Osteoblast (primary cell): Measurements from ENCODE around the gene PLA2G6. TPM values are rescaled to one million over a fixed set of nuclear protein-coding genes. Genes with fewer than 3 reads are reported as not detected.

ENCODE experiments used
- DNase-seq: peaks from one replicate; pipeline ENCODE4 v3.0.0; 2011; ENCODE audit warnings: low spot score, mixed read lengths; ENCODE audit not compliant: insufficient read length; ENCODE audit errors: missing footprints
- H2AFZ ChIP-seq: 2 replicates; pipeline ENCODE4 v1.6.0; 2011; ENCODE audit warnings: mild to moderate bottlenecking, low read length
- H3K27ac ChIP-seq: 2 replicates; pipeline ENCODE4 v1.5.1; 2011; ENCODE audit warnings: mild to moderate bottlenecking, low read depth, low read length, moderate library complexity
- H3K27me3 ChIP-seq: 2 replicates; pipeline ENCODE4 v1.6.0; 2012; ENCODE audit warnings: mild to moderate bottlenecking, control low read depth, inconsistent platforms, low read length, moderate library complexity; ENCODE audit not compliant: insufficient read depth
- H3K36me3 ChIP-seq: 2 replicates; pipeline ENCODE4 v1.5.1; 2011; ENCODE audit warnings: mild to moderate bottlenecking, low read length, control low read depth, moderate library complexity; ENCODE audit not compliant: insufficient read depth
- H3K4me1 ChIP-seq: 2 replicates; pipeline ENCODE4 v1.5.1; 2011; ENCODE audit warnings: mild to moderate bottlenecking, low read length, control low read depth, moderate library complexity; ENCODE audit not compliant: insufficient read depth
- H3K4me2 ChIP-seq: 2 replicates; pipeline ENCODE4 v1.6.0; 2011; ENCODE audit warnings: mild to moderate bottlenecking, low read length; ENCODE audit not compliant: insufficient read depth
- H3K4me3 ChIP-seq: fragments of 200-600 bp; sonication (generic); 3 replicates; pipeline ENCODE4 v1.5.1; 2012; ENCODE audit warnings: mild to moderate bottlenecking, low read length, inconsistent platforms; ENCODE audit not compliant: insufficient read depth
- H3K79me2 ChIP-seq: 2 replicates; pipeline ENCODE4 v1.6.0; 2012; ENCODE audit warnings: mild to moderate bottlenecking, low read length, control low read depth, inconsistent platforms; ENCODE audit not compliant: insufficient read depth
- H3K9me3 ChIP-seq: 2 replicates; pipeline ENCODE4 v1.5.1; 2011; ENCODE audit warnings: low read depth, low read length, control low read depth
- H4K20me1 ChIP-seq: 2 replicates; pipeline ENCODE4 v1.6.0; 2012; ENCODE audit warnings: mild to moderate bottlenecking, low read length, control low read depth; ENCODE audit not compliant: insufficient read depth
- CTCF ChIP-seq: IDR thresholded peaks from 2 replicates; pipeline ENCODE4 v1.5.1; 2011; ENCODE audit warnings: mild to moderate bottlenecking, low read depth, low read length, moderate library complexity; ENCODE audit errors: extremely low read depth
- total RNA-seq: library from RNA; depleted of rRNA; stranded (reverse); fragments of >200 nt; gene quantifications from 2 replicates; pipeline ENCODE4 v1.2.3, GENCODE V29; 2012

PLA2G6 gene
- total RNA-seq, 1 donor: 12.3 TPM

GRCh38 chr22:38215156-38216038 is 33.8 kb upstream of the PLA2G6 start:
- peaks cover 20% of the 10 kb centered on the region for H3K36me3 ChIP-seq

GRCh38 chr22:38214302-38215056 is 32.8 kb upstream of the PLA2G6 start:
- H3K27me3 ChIP-seq: no peaks in the 10 kb centered on the region
- H4K20me1 ChIP-seq: peaks cover 17% of the 10 kb centered on the region
- peaks cover 40% of the 10 kb centered on the region for H3K79me2 ChIP-seq
- H3K4me2 ChIP-seq: peak overlapping the region; percentile 39
- TF ChIP-seq CTCF: no peak
- H2AFZ ChIP-seq: no peak overlapping the region
- peak overlapping the region; percentile 7 for H3K4me3 ChIP-seq
- DNase-seq: peak; percentile 95
- H3K27ac ChIP-seq: peak overlapping the region; percentile 5
- H3K4me1 ChIP-seq: peaks cover 19% of the 10 kb centered on the region
- H3K9me3 ChIP-seq: no peaks in the 10 kb centered on the region
- peaks cover 25% of the 10 kb centered on the region for H3K36me3 ChIP-seq

More at GRCh38 chr22:38215156-38216038, 33.8 kb upstream of the PLA2G6 start:
- H4K20me1 ChIP-seq: peaks cover 10% of the 10 kb centered on the region
- no peak overlapping the region for H3K4me2 ChIP-seq
- H3K9me3 ChIP-seq: no peaks in the 10 kb centered on the region
- DNase-seq: peak; percentile 72
- no peaks in the 10 kb centered on the region for H3K27me3 ChIP-seq
- H3K4me1 ChIP-seq: peaks cover 24% of the 10 kb centered on the region
- H3K79me2 ChIP-seq: peaks cover 32% of the 10 kb centered on the region
- H3K27ac ChIP-seq: peak overlapping the region; percentile 3
- no peak overlapping the region for H2AFZ ChIP-seq
- H3K4me3 ChIP-seq: no peak overlapping the region
- no peak for TF ChIP-seq CTCF

GRCh38 chr22:38213990-38214301 is 32.3 kb upstream of the PLA2G6 start:
- H3K4me1 ChIP-seq: peaks cover 14% of the 10 kb centered on the region
- H3K4me3 ChIP-seq: no peak overlapping the region
- peaks cover 17% of the 10 kb centered on the region for H4K20me1 ChIP-seq
- peak overlapping the region; percentile 5 for H3K27ac ChIP-seq
- H3K9me3 ChIP-seq: no peaks in the 10 kb centered on the region
- H3K4me2 ChIP-seq: peak overlapping the region; percentile 39
- TF ChIP-seq CTCF: no peak
- peak; percentile 34 for DNase-seq
- H3K79me2 ChIP-seq: peaks cover 45% of the 10 kb centered on the region
- no peaks in the 10 kb centered on the region for H3K27me3 ChIP-seq
- peaks cover 25% of the 10 kb centered on the region for H3K36me3 ChIP-seq
- H2AFZ ChIP-seq: no peak overlapping the region
